ENCODE measurements around the gene GTPBP3. TPM values are rescaled to one million over a fixed set of nuclear protein-coding genes. Genes with fewer than 3 reads are reported as not detected.
A peak's percentile ranks its signal among the peaks of the same experiment; 100 is the strongest.

Gene GTPBP3
- total and polyA plus RNA-seq, 2 of the 13 experiments (the other 11 are each of a cell fraction or from before 2014, with no cell fraction given), result 17.5 to 30.0 TPM

DNA sequence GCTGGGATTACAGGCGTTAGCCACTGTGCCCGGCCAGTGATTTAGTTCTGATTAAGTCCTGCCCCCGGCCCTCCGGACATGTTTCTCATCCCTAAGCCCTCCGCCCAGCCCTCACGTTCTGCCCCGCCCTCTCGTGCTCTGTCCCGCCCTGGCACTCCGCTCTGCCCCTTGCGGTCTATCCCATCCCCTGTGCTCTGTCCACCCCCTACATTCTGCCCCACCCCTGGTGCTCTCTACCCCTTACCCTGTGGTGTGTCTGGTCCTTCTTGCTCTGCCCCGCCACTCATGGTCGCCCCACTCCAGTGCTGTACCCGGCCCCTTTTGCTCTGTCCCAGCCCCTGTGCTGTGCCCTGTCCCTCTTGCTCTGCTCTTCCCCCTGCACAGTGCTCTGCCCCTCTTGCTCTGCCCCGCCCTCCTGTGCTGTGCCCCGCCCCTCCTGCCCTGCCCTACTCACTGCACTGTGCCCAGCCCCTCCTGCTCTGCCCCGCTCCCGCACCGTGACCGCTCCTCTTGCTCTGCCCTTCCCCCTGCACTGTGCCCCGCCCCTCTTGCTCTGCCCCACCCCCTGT is 3.0 kb downstream of the GTPBP3 start:
- H3K4me1 ChIP-seq (ENCODE audit: insufficient read depth, low read length), result peaks cover 51% of the 10 kb centered on the region
- peaks cover 1 to 9% of the 10 kb centered on the region in 2 experiments; a peak in 1 of 5 replicates for H3K36me3 ChIP-seq (replicated peaks in 1 of 2; ENCODE audit: control insufficient read depth in 1 of 2, insufficient read depth in 2 of 2, low read length in 2 of 2)
- no peaks in the 10 kb centered on the region; a peak in 1 of 5 replicates for H3K27me3 ChIP-seq (ENCODE audit: control insufficient read depth in 1 of 2, insufficient read depth in 2 of 2, low read length in 2 of 2)
- peak; percentile 70 for ATAC-seq
- H3K4me3 ChIP-seq (replicated peaks in 1 of 3; ENCODE audit: insufficient read depth in 1 of 3, low read depth in 2 of 3, low read length in 3 of 3), result peak overlapping the region in 2 of 3 experiments; percentile 19 to 46; a peak in 2 of 6 replicates
- no peak overlapping the region; the same call in 1 of the 2 replicates for H3K9ac ChIP-seq (ENCODE audit: insufficient read depth, low read depth, low read length)
- no peaks in the 10 kb centered on the region for H4K20me1 ChIP-seq (ENCODE audit: insufficient read depth, low read length)
- H3K79me2 ChIP-seq (ENCODE audit: insufficient read depth, low read length), result peaks cover 7% of the 10 kb centered on the region
- H2AFZ ChIP-seq (ENCODE audit: low read length), result no peak overlapping the region
- H3K9me3 ChIP-seq (ENCODE audit: low read length), result no peaks in the 10 kb centered on the region
- H3K27ac ChIP-seq (ENCODE audit: extremely low read length, insufficient read depth, low read length), result peak overlapping the region; percentile 66
- no TSS peak for BruUV-seq (replicated peaks)
- in situ Hi-C loops (cut with HindIII; ENCODE audit: extremely low pct_ligation_motif_present, low pct_unique_long_range_greater_than_20kb) (no loop called here), intact Hi-C loops (cut with micrococcal nuclease; ENCODE audit: unreplicated experiment) (loop anchor here (10.0 kb wide), 1 partner anchor 124 kb away; the partner anchor contains the start of gene NXNL1)
- ChIA-PET CTCF (ENCODE audit: low intra/inter-chr PET ratio, low total read pairs) (no interaction called here), POLR2A (interaction anchor here (1.0 kb wide), 1 partner anchor 79 kb away, joined by 4 read pairs; the partner anchor contains the start of gene MVB12A)
- peak overlapping the region; percentile 72 for H3K4me2 ChIP-seq (ENCODE audit: low read depth, low read length)
- DNase-seq (ENCODE audit: low spot score), result peak; percentile 49
- no peak for FAIRE-seq
- 27% methylated on average over 21 of the region's 21 CpGs for WGBS (ENCODE audit: low lambda C conversion rate)
- TF ChIP-seq ZNF431 (CRISPR knock-in tag; IDR thresholded peaks at IDR 0.05; ENCODE audit: borderline replicate concordance, low read depth) (no peak), TBL1XR1 (IDR thresholded peaks at IDR 0.05; ENCODE audit: borderline replicate concordance, low read length, partially characterized antibody) (no peak), BORCS8-MEF2B (CRISPR knock-in tag; IDR thresholded peaks at IDR 0.05) (no peak), ZNF296 (CRISPR knock-in tag; conservative IDR thresholded peaks at IDR 0.05) (no peak), RCOR2 (CRISPR knock-in tag; IDR thresholded peaks at IDR 0.05) (no peak), MATR3 (CRISPR knock-in tag; IDR thresholded peaks at IDR 0.05) (no peak), ZNF563 (CRISPR knock-in tag; IDR thresholded peaks at IDR 0.05) (no peak), ZNF143 (CRISPR knock-in tag; IDR thresholded peaks at IDR 0.05) (no peak), ISX (CRISPR knock-in tag; conservative IDR thresholded peaks at IDR 0.05) (no peak), ZNF510 (CRISPR knock-in tag; IDR thresholded peaks at IDR 0.05; ENCODE audit: low read depth) (no peak), CEBPB (IDR thresholded peaks at IDR 0.05; ENCODE audit: borderline replicate concordance, low read depth, low read length) (no peak), ZNF556 (CRISPR knock-in tag; IDR thresholded peaks at IDR 0.05; ENCODE audit: borderline replicate concordance) (no peak), DNMT3B (CRISPR knock-in tag; conservative IDR thresholded peaks at IDR 0.05) (no peak), ZSCAN25 (CRISPR knock-in tag; IDR thresholded peaks at IDR 0.05) (peak; percentile 95)
- TF ChIP-seq, protein P1, sequence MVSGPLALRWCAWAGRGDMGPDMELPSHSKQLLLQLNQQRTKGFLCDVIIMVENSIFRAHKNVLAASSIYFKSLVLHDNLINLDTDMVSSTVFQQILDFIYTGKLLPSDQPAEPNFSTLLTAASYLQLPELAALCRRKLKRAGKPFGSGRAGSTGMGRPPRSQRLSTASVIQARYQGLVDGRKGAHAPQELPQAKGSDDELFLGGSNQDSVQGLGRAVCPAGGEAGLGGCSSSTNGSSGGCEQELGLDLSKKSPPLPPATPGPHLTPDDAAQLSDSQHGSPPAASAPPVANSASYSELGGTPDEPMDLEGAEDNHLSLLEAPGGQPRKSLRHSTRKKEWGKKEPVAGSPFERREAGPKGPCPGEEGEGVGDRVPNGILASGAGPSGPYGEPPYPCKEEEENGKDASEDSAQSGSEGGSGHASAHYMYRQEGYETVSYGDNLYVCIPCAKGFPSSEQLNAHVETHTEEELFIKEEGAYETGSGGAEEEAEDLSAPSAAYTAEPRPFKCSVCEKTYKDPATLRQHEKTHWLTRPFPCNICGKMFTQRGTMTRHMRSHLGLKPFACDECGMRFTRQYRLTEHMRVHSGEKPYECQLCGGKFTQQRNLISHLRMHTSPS (CRISPR knock-in tag; IDR thresholded peaks at IDR 0.05; ENCODE audit: low read depth), result peak; percentile 93
- TF ChIP-seq, protein P2, sequence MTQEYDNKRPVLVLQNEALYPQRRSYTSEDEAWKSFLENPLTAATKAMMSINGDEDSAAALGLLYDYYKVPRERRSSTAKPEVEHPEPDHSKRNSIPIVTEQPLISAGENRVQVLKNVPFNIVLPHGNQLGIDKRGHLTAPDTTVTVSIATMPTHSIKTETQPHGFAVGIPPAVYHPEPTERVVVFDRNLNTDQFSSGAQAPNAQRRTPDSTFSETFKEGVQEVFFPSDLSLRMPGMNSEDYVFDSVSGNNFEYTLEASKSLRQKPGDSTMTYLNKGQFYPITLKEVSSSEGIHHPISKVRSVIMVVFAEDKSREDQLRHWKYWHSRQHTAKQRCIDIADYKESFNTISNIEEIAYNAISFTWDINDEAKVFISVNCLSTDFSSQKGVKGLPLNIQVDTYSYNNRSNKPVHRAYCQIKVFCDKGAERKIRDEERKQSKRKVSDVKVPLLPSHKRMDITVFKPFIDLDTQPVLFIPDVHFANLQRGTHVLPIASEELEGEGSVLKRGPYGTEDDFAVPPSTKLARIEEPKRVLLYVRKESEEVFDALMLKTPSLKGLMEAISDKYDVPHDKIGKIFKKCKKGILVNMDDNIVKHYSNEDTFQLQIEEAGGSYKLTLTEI (CRISPR knock-in tag; conservative IDR thresholded peaks at IDR 0.05), result no peak
- TF ChIP-seq, protein P3, sequence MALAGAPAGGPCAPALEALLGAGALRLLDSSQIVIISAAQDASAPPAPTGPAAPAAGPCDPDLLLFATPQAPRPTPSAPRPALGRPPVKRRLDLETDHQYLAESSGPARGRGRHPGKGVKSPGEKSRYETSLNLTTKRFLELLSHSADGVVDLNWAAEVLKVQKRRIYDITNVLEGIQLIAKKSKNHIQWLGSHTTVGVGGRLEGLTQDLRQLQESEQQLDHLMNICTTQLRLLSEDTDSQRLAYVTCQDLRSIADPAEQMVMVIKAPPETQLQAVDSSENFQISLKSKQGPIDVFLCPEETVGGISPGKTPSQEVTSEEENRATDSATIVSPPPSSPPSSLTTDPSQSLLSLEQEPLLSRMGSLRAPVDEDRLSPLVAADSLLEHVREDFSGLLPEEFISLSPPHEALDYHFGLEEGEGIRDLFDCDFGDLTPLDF (CRISPR knock-in tag; IDR thresholded peaks at IDR 0.05), result no peak
- TF ChIP-seq, protein P4, sequence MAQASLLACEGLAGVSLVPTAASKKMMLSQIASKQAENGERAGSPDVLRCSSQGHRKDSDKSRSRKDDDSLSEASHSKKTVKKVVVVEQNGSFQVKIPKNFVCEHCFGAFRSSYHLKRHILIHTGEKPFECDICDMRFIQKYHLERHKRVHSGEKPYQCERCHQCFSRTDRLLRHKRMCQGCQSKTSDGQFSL (CRISPR knock-in tag; IDR thresholded peaks at IDR 0.05), result no peak
